ENCODE results near the gene FOXP1. TPM values are rescaled to one million over a fixed set of nuclear protein-coding genes. Genes with fewer than 3 reads are reported as not detected.

FOXP1 gene
- total and polyA plus RNA-seq, 2 of the 13 experiments (the other 11 are each of a cell fraction or from before 2014, with no cell fraction given) = 40.4 to 59.0 TPM

DNA sequence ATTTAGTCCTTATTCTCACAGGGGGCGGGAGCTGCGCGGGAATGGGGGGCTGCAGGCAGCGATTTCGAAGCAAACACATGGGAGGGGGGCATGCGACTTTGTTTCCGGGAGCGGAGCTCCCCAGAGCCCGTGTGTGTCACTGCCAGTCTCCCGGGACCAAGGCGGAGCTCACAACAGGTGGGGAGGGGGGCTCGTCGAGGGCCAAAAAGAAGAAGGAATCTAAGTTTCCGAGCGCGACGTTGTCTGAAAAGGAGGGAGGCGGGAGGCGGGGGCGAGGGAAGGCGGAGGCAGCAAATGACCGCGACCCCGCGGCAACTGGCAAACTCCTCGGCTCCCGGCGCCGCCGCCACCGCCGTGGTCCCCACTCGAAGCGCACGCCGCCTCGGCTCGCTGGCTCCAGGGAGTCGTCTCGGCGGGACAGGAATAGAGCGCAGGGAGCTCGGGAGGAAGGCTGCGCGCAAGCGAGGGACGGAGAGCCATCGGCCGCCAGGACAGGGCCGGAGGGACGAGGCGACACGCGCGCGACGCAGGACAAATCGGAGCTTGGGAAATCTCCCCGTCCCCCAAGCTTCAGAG is 1.4 kb downstream of the FOXP1 start (continued):
- TF ChIP-seq SKIL (CRISPR knock-in tag; IDR thresholded peaks at IDR 0.05; ENCODE audit: borderline replicate concordance) = peak; percentile 58; the same call in 1 of the 2 replicates
- no peak for TF ChIP-seq ZNF704 (CRISPR knock-in tag; IDR thresholded peaks at IDR 0.05; ENCODE audit: borderline replicate concordance)
- no peak for TF ChIP-seq KLF15 (CRISPR knock-in tag; IDR thresholded peaks at IDR 0.05; ENCODE audit: borderline replicate concordance)
- peak; percentile 77; the same call in 1 of the 2 replicates for TF ChIP-seq MTA1 (CRISPR knock-in tag; IDR thresholded peaks at IDR 0.05; ENCODE audit: borderline replicate concordance)
- no peak for TF ChIP-seq ZIK1 (CRISPR knock-in tag; IDR thresholded peaks at IDR 0.05; ENCODE audit: borderline replicate concordance, low read depth)
- TF ChIP-seq RNF2 (conservative IDR thresholded peaks at IDR 0.05; ENCODE audit: low read depth) = no peak
- no peak; the same call in 1 of the 2 replicates for TF ChIP-seq HES4 (CRISPR knock-in tag; IDR thresholded peaks at IDR 0.05; ENCODE audit: borderline replicate concordance)
- TF ChIP-seq, protein P1, sequence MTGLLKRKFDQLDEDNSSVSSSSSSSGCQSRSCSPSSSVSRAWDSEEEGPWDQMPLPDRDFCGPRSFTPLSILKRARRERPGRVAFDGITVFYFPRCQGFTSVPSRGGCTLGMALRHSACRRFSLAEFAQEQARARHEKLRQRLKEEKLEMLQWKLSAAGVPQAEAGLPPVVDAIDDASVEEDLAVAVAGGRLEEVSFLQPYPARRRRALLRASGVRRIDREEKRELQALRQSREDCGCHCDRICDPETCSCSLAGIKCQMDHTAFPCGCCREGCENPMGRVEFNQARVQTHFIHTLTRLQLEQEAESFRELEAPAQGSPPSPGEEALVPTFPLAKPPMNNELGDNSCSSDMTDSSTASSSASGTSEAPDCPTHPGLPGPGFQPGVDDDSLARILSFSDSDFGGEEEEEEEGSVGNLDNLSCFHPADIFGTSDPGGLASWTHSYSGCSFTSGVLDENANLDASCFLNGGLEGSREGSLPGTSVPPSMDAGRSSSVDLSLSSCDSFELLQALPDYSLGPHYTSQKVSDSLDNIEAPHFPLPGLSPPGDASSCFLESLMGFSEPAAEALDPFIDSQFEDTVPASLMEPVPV (CRISPR knock-in tag; IDR thresholded peaks at IDR 0.05) = no peak
- no peak for TF ChIP-seq MAFF (IDR thresholded peaks at IDR 0.05; ENCODE audit: low read depth, low read length)
- TF ChIP-seq ZNF792 (CRISPR knock-in tag; IDR thresholded peaks at IDR 0.05) = no peak
- TF ChIP-seq UBTF (CRISPR knock-in tag; IDR thresholded peaks at IDR 0.05) = peak; percentile 66
- TF ChIP-seq PTBP1 (IDR thresholded peaks at IDR 0.05; ENCODE audit: low read depth, low read length, poor library complexity, severe bottlenecking) = no peak
- TF ChIP-seq FOSL1 (CRISPR knock-in tag; IDR thresholded peaks at IDR 0.05; ENCODE audit: borderline replicate concordance) = no peak
- TF ChIP-seq SMARCC2 (IDR thresholded peaks at IDR 0.05) = no peak
- TF ChIP-seq U2AF2 (IDR thresholded peaks at IDR 0.05; ENCODE audit: low read depth, low read length) = no peak
- no peak for TF ChIP-seq ZNF598 (CRISPR knock-in tag; IDR thresholded peaks at IDR 0.05; ENCODE audit: borderline replicate concordance)
- TF ChIP-seq NFE2L2 (IDR thresholded peaks at IDR 0.05; ENCODE audit: low read length) = no peak
- TF ChIP-seq ZBTB1 (CRISPR knock-in tag; IDR thresholded peaks at IDR 0.05; ENCODE audit: borderline replicate concordance) = no peak
- no peak for TF ChIP-seq CERS6 (CRISPR knock-in tag; IDR thresholded peaks at IDR 0.05)
- TF ChIP-seq TGIF2 (CRISPR knock-in tag; IDR thresholded peaks at IDR 0.05) = no peak
